Upper lobe of left lung (tissue), 6 donors: ENCODE data around the gene SPRED3. TPM values are rescaled to one million over a fixed set of nuclear protein-coding genes. Genes with fewer than 3 reads are reported as not detected.
"Not testable (repeated sequence)": the region's sequence is repeated elsewhere in the genome, so short reads cannot be mapped to it uniquely, and the experiment has no call there.

Experiments used
- ATAC-seq, 2 donors: fragments of 200-7000 bp; cut with Tn5 transposase; one replicate each; pipeline ENCODE4 v1.9.1; 2022; ENCODE audit warnings: mild to moderate bottlenecking in 2 of 2, moderate library complexity in 2 of 2; ENCODE audit not compliant: low FRiP score in 2 of 2
- DNase-seq, 2 donors: peaks; one replicate each; pipeline ENCODE4 v3.0.0-alpha.2; 2019 to 2020
- H3K27ac ChIP-seq, 4 donors: fragments of 200-600 bp; sonication (generic); one replicate each; pipeline ENCODE4 v1.5.1; 2016 to 2019
- H3K27me3 ChIP-seq, 4 donors: fragments of 200-600 bp; sonication (generic); one replicate each; pipeline ENCODE4 v1.5.1; 2017 to 2019
- H3K36me3 ChIP-seq, 4 donors: fragments of 200-600 bp; sonication (generic); one replicate each; pipeline ENCODE4 v1.5.1; 2016 to 2019
- H3K4me1 ChIP-seq, 4 donors: fragments of 200-600 bp; sonication (generic); one replicate each; pipeline ENCODE4 v1.5.1; 2018 to 2019
- H3K4me3 ChIP-seq, 4 donors: fragments of 200-600 bp; sonication (generic); one replicate each; pipeline ENCODE4 v1.5.1; 2017 to 2019; ENCODE audit warnings: mild to moderate bottlenecking in 2 of 4, moderate library complexity in 1 of 4
- H3K9me3 ChIP-seq, 4 donors: fragments of 200-600 bp; sonication (generic); one replicate each; pipeline ENCODE4 v1.5.1; 2018 to 2019
- CTCF ChIP-seq, 6 experiments: fragments of 450-650 bp in 4 of 6; fragments of 200-600 bp in 2 of 6; sonication (generic) in 2 of 6; IDR thresholded peaks; one replicate each; pipeline ENCODE4 v1.5.1; 2016 to 2019; ENCODE audit warnings: antibody characterized with exemption in 6 of 6
- EP300 ChIP-seq, 4 donors: sonication (generic); formaldehyde crosslinking; IDR thresholded peaks; one replicate each; pipeline ENCODE4 v1.5.1; 2017; ENCODE audit warnings: antibody characterized with exemption in 4 of 4, control low read depth in 2 of 4
- POLR2A ChIP-seq, 4 donors: fragments of 450-650 bp; IDR thresholded peaks; one replicate each; pipeline ENCODE4 v1.5.1; 2016 to 2017; ENCODE audit warnings: antibody characterized with exemption in 4 of 4, mild to moderate bottlenecking in 2 of 4
- POLR2AphosphoS5 ChIP-seq, 2 donors: sonication (generic); formaldehyde crosslinking; IDR thresholded peaks; one replicate each; pipeline ENCODE4 v1.5.1; 2017; ENCODE audit warnings: antibody characterized with exemption in 2 of 2
- WGBS, 2 donors: methylation state at CpG; one replicate each; pipeline ENCODE4 v1.1.5; 2017 to 2018; 5-methylcytosine and 5-hydroxymethylcytosine counted together
- total RNA-seq, 6 donors: library from RNA; depleted of rRNA in 4 of 6; stranded (reverse); fragments of >200 nt in 4 of 6; gene quantifications; one replicate each; pipeline versions ENCODE4 v1.1.0 to v1.2.1, GENCODE V29; 2016 to 2021
- donor health status: DM: no; HTN: no; CAD: no; lungs with moderate emphysema.
- donor health status: DM: no; HTN: yes; CAD: no; lungs with severe emphysema.

The SPRED3 gene
- total RNA-seq, 6 donors from 2014 or later = 0.11 to 2.1 (median 0.85) TPM

- Histone ChIP-seq H3K36me3 (no peaks in the 10 kb centered on the region), H3K4me3 (no peak overlapping the region), H3K27ac (no peak overlapping the region), H3K27me3 (peaks cover 0 to 13% (median 1%) of the 10 kb centered on the region in 4 donors), H3K4me1 (peaks cover 18 to 22% (median 21%) of the 10 kb centered on the region in 4 donors), H3K9me3 (no peaks in the 10 kb centered on the region)
- TF ChIP-seq EP300 (IDR thresholded peaks at IDR 0.05) = no peak
- TF ChIP-seq POLR2AphosphoS5 (IDR thresholded peaks at IDR 0.05) = no peak
- no peak for TF ChIP-seq CTCF (IDR thresholded peaks at IDR 0.05)
- no peak for TF ChIP-seq POLR2A (IDR thresholded peaks at IDR 0.05)
- WGBS, 2 donors = 80 to 89% methylated on average over 4 to 8 of the region's 9 CpGs
- ATAC-seq (no peak), DNase-seq (no peak)
These were observed 28.1 kb upstream of the SPRED3 start for GRCh38 chr19:38360351-38360750.

- WGBS, 2 donors = 17 to 21% methylated on average over 23 of the region's 23 CpGs
- DNase-seq (peak in 1 of 2 donors; percentile 37), ATAC-seq (peak in 1 of 2 donors; percentile 16)
- Histone ChIP-seq H3K36me3 (no peaks in the 10 kb centered on the region), H3K27me3 (peaks cover 0 to 13% (median 1%) of the 10 kb centered on the region in 4 donors), H3K9me3 (no peaks in the 10 kb centered on the region), H3K4me1 (peaks cover 18 to 22% (median 21%) of the 10 kb centered on the region in 4 donors), H3K27ac (peak overlapping the region in 1 of 4 donors; percentile 58), H3K4me3 (peak overlapping the region; percentile 42 to 78 (median 66))
- TF ChIP-seq POLR2A (IDR thresholded peaks at IDR 0.05) (no peak), EP300 (IDR thresholded peaks at IDR 0.05) (no peak), POLR2AphosphoS5 (IDR thresholded peaks at IDR 0.05) (no peak), CTCF (IDR thresholded peaks at IDR 0.05) (no peak)
These were observed 27.5 kb upstream of the SPRED3 start for GRCh38 chr19:38360839-38361631.

- Histone ChIP-seq H3K4me3 (peak overlapping the region; percentile 42 to 78 (median 66)), H3K36me3 (no peaks in the 10 kb centered on the region), H3K4me1 (peaks cover 18 to 22% (median 21%) of the 10 kb centered on the region in 4 donors), H3K9me3 (no peaks in the 10 kb centered on the region), H3K27ac (peak overlapping the region in 3 of 4 donors; percentile 20 to 61 (median 58)), H3K27me3 (peaks cover 0 to 13% (median 1%) of the 10 kb centered on the region in 4 donors)
- 0% methylated on average over 4 to 6 of the region's 37 CpGs for WGBS, 2 donors
- TF ChIP-seq POLR2AphosphoS5 (IDR thresholded peaks at IDR 0.05) (no peak), CTCF (IDR thresholded peaks at IDR 0.05) (peak in 5 of 6 experiments; percentile 21 to 71 (median 39)), EP300 (IDR thresholded peaks at IDR 0.05) (no peak)
- DNase-seq (peak; percentile 80 to 92), ATAC-seq (peak; percentile 86 to 93)
These were observed 26.8 kb upstream of the SPRED3 start for GRCh38 chr19:38361633-38362075.

- TF ChIP-seq POLR2AphosphoS5 (IDR thresholded peaks at IDR 0.05) (peak in 1 of 2 donors; percentile 23), EP300 (IDR thresholded peaks at IDR 0.05) (no peak), POLR2A (IDR thresholded peaks at IDR 0.05) (peak in 1 of 4 donors; percentile 36)
- Histone ChIP-seq H3K36me3 (no peaks in the 10 kb centered on the region), H3K4me1 (peaks cover 18 to 22% (median 21%) of the 10 kb centered on the region in 4 donors), H3K4me3 (peak overlapping the region; percentile 42 to 78 (median 66)), H3K9me3 (no peaks in the 10 kb centered on the region), H3K27ac (peak overlapping the region; percentile 20 to 61 (median 48)), H3K27me3 (peaks cover 0 to 13% (median 1%) of the 10 kb centered on the region in 4 donors)
- peak; percentile 87 to 91 for ATAC-seq
- peak; percentile 88 to 96 for DNase-seq
- WGBS, 2 donors = 2 to 5% methylated on average over 25 to 64 of the region's 68 CpGs
These were observed 26.2 kb upstream of the SPRED3 start for GRCh38 chr19:38362076-38362945.

- H3K4me3 ChIP-seq = peak overlapping the region in 3 of 4 donors; percentile 59 to 78 (median 73)
- not testable (repeated sequence) for H3K36me3 ChIP-seq, ATAC-seq, H3K9me3 ChIP-seq, DNase-seq, H3K27ac ChIP-seq
- peaks cover 18 to 22% (median 21%) of the 10 kb centered on the region in 4 donors for H3K4me1 ChIP-seq
- peaks cover 0 to 13% (median 1%) of the 10 kb centered on the region in 4 donors for H3K27me3 ChIP-seq
- 67 to 80% methylated on average over 15 of the region's 16 CpGs for WGBS, 2 donors
These were observed 25.4 kb upstream of the SPRED3 start for GRCh38 chr19:38362946-38363688.
